ENCODE data around the gene ASB15.
"Not testable (repeated sequence)": the region's sequence is repeated elsewhere in the genome, so short reads cannot be mapped to it uniquely, and the experiment has no call there.

Gene ASB15

GRCh38 chr7:123624527-123625183 is 23.0 kb downstream of the ASB15 start:
- Histone ChIP-seq H3K9me3 (ENCODE audit: insufficient read depth, low read depth, low read length) (no peaks in the 10 kb centered on the region), H3K4me3 (ENCODE audit: low read length) (no peak overlapping the region), H3K27ac (ENCODE audit: low read length) (no peak overlapping the region), H3K9ac (ENCODE audit: low read depth, low read length) (no peak overlapping the region), H3K4me1 (ENCODE audit: insufficient read depth, low read length) (no peaks in the 10 kb centered on the region), H3K36me3 (ENCODE audit: insufficient read depth, low read depth, low read length) (no peaks in the 10 kb centered on the region), H3K27me3 (ENCODE audit: insufficient read depth, low read length) (no peaks in the 10 kb centered on the region)

- H3K9ac ChIP-seq (ENCODE audit: low read depth, low read length): no peak overlapping the region
- H3K27ac ChIP-seq (ENCODE audit: low read length): no peak overlapping the region
- H3K9me3 ChIP-seq (ENCODE audit: insufficient read depth, low read depth, low read length): no peaks in the 10 kb centered on the region
- H3K36me3 ChIP-seq (ENCODE audit: insufficient read depth, low read depth, low read length): no peaks in the 10 kb centered on the region
- no peaks in the 10 kb centered on the region for H3K27me3 ChIP-seq (ENCODE audit: insufficient read depth, low read length)
- H3K4me3 ChIP-seq (ENCODE audit: low read length): no peak overlapping the region
- H3K4me1 ChIP-seq (ENCODE audit: insufficient read depth, low read length): no peaks in the 10 kb centered on the region
Measured at GRCh38 chr7:123625254-123625653, 23.6 kb downstream of the ASB15 start.

DNA sequence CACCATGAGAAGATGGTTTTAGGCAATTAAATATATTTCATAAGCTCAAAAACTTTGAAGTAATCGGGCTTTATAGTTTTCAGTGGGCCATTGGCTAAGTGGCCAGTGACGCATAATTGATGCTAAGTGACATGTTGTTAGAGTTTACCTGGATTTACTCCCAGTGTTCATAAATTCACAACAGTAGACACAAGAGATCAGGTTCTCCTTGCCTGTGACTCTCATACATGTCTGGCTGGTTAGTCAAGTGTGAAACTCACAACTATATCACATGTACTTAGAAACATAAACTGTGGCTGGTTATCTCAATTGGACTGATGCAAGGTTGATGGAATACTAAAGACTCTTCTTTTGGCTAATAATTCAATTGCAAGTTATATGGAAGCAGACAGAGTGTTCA is 26.2 kb downstream of the ASB15 start:
- Histone ChIP-seq H3K27ac (ENCODE audit: low read length) (no peak overlapping the region), H3K36me3 (ENCODE audit: insufficient read depth, low read depth, low read length) (no peaks in the 10 kb centered on the region), H3K27me3 (ENCODE audit: insufficient read depth, low read length) (no peaks in the 10 kb centered on the region), H3K4me3 (ENCODE audit: low read length) (no peak overlapping the region), H3K9ac (ENCODE audit: low read depth, low read length) (no peak overlapping the region), H3K4me1 (ENCODE audit: insufficient read depth, low read length) (no peaks in the 10 kb centered on the region), H3K9me3 (ENCODE audit: insufficient read depth, low read depth, low read length) (no peaks in the 10 kb centered on the region)

GRCh38 chr7:123628829-123629228 is 27.2 kb downstream of the ASB15 start:
- no peak overlapping the region for H3K9ac ChIP-seq (ENCODE audit: low read depth, low read length)
- no peaks in the 10 kb centered on the region for H3K36me3 ChIP-seq (ENCODE audit: insufficient read depth, low read depth, low read length)
- no peak overlapping the region for H3K27ac ChIP-seq (ENCODE audit: low read length)
- H3K4me1 ChIP-seq (ENCODE audit: insufficient read depth, low read length): no peaks in the 10 kb centered on the region
- H3K9me3 ChIP-seq (ENCODE audit: insufficient read depth, low read depth, low read length): no peaks in the 10 kb centered on the region
- H3K4me3 ChIP-seq (ENCODE audit: low read length): no peak overlapping the region
- no peaks in the 10 kb centered on the region for H3K27me3 ChIP-seq (ENCODE audit: insufficient read depth, low read length)

DNA sequence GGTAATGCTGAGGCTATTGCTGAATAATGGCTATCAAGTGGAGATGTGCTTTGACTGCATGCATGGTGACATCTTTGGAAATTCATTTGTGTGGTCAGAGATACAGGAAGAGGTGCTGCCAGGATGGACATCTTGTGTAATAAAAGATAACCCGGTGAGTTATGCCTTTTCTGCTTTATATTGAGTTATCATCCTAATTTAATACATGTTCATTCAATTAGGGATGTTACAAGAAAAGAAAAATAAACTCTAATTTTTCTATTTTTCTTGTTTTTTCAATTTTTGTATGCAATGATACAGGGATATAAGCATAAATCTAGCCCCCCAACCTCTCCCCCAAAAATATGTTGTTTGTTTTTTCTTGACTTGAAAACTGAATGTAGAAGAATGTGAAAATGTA is 27.7 kb downstream of the ASB15 start:
- Histone ChIP-seq H3K27ac (ENCODE audit: low read length) (no peak overlapping the region), H3K27me3 (ENCODE audit: insufficient read depth, low read length) (no peaks in the 10 kb centered on the region), H3K9me3 (ENCODE audit: insufficient read depth, low read depth, low read length) (no peaks in the 10 kb centered on the region), H3K36me3 (ENCODE audit: insufficient read depth, low read depth, low read length) (no peaks in the 10 kb centered on the region), H3K9ac (ENCODE audit: low read depth, low read length) (no peak overlapping the region), H3K4me3 (ENCODE audit: low read length) (no peak overlapping the region), H3K4me1 (ENCODE audit: insufficient read depth, low read length) (no peaks in the 10 kb centered on the region)

- Histone ChIP-seq H3K36me3 (ENCODE audit: insufficient read depth, low read depth, low read length) (no peaks in the 10 kb centered on the region), H3K4me3 (ENCODE audit: low read length) (no peak overlapping the region), H3K4me1 (ENCODE audit: insufficient read depth, low read length) (no peaks in the 10 kb centered on the region), H3K27ac (ENCODE audit: low read length) (no peak overlapping the region), H3K9me3 (ENCODE audit: insufficient read depth, low read depth, low read length) (no peaks in the 10 kb centered on the region), H3K27me3 (ENCODE audit: insufficient read depth, low read length) (no peaks in the 10 kb centered on the region), H3K9ac (ENCODE audit: low read depth, low read length) (no peak overlapping the region)
Measured at GRCh38 chr7:123632808-123633207, 31.2 kb downstream of the ASB15 start.

GRCh38 chr7:123633553-123633952 is 31.9 kb downstream of the ASB15 start:
- Histone ChIP-seq H3K36me3 (ENCODE audit: insufficient read depth, low read depth, low read length) (no peaks in the 10 kb centered on the region), H3K4me3 (ENCODE audit: low read length) (no peak overlapping the region), H3K27me3 (ENCODE audit: insufficient read depth, low read length) (no peaks in the 10 kb centered on the region), H3K9ac (ENCODE audit: low read depth, low read length) (no peak overlapping the region), H3K27ac (ENCODE audit: low read length) (no peak overlapping the region), H3K4me1 (ENCODE audit: insufficient read depth, low read length) (no peaks in the 10 kb centered on the region), H3K9me3 (ENCODE audit: insufficient read depth, low read depth, low read length) (no peaks in the 10 kb centered on the region)

- H3K4me1 ChIP-seq (ENCODE audit: insufficient read depth, low read length); H3K27ac ChIP-seq (ENCODE audit: low read length); H3K9me3 ChIP-seq (ENCODE audit: insufficient read depth, low read depth, low read length): not testable (repeated sequence)
Measured at GRCh38 chr7:123634011-123634573, 32.5 kb downstream of the ASB15 start.

GRCh38 chr7:123635551-123636359 is 34.1 kb downstream of the ASB15 start:
- Histone ChIP-seq H3K9me3 (ENCODE audit: insufficient read depth, low read depth, low read length) (no peaks in the 10 kb centered on the region), H3K27ac (ENCODE audit: low read length) (no peak overlapping the region), H3K4me1 (ENCODE audit: insufficient read depth, low read length) (no peaks in the 10 kb centered on the region), H3K27me3 (ENCODE audit: insufficient read depth, low read length) (no peaks in the 10 kb centered on the region), H3K9ac (ENCODE audit: low read depth, low read length) (no peak overlapping the region), H3K4me3 (ENCODE audit: low read length) (no peak overlapping the region), H3K36me3 (ENCODE audit: insufficient read depth, low read depth, low read length) (no peaks in the 10 kb centered on the region)

More at GRCh38 chr7:123634011-123634573, 32.5 kb downstream of the ASB15 start:
- H3K36me3 ChIP-seq (ENCODE audit: insufficient read depth, low read depth, low read length); H3K4me3 ChIP-seq (ENCODE audit: low read length); H3K9ac ChIP-seq (ENCODE audit: low read depth, low read length); H3K27me3 ChIP-seq (ENCODE audit: insufficient read depth, low read length): not testable (repeated sequence)

DNA sequence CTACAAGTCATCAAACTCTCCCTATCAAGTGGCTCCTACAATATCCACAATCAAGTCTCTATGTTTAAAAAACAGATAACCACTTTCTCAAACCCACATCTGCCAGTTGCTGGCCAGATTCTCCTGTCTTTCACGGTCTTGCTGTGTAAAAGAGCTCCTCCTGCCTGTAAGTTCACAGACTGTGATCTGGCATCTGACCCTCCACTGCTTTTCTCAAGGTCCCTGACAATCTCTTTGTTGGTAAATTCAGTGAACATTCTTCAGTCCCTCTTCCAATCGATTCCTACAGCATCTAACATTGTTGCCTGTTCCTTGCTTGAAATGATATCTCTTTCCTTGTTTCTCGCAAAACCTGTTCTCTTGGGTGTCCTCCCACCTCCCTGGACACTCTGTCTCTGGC is 35.6 kb downstream of the ASB15 start:
- Histone ChIP-seq H3K4me1 (ENCODE audit: insufficient read depth, low read length) (no peaks in the 10 kb centered on the region), H3K36me3 (ENCODE audit: insufficient read depth, low read depth, low read length) (no peaks in the 10 kb centered on the region), H3K4me3 (ENCODE audit: low read length) (no peak overlapping the region), H3K27ac (ENCODE audit: low read length) (no peak overlapping the region), H3K27me3 (ENCODE audit: insufficient read depth, low read length) (no peaks in the 10 kb centered on the region), H3K9me3 (ENCODE audit: insufficient read depth, low read depth, low read length) (no peaks in the 10 kb centered on the region), H3K9ac (ENCODE audit: low read depth, low read length) (no peak overlapping the region)

GRCh38 chr7:123637878-123638277 is 36.3 kb downstream of the ASB15 start:
- H3K9ac ChIP-seq (ENCODE audit: low read depth, low read length): no peak overlapping the region
- no peaks in the 10 kb centered on the region for H3K27me3 ChIP-seq (ENCODE audit: insufficient read depth, low read length)
- H3K36me3 ChIP-seq (ENCODE audit: insufficient read depth, low read depth, low read length): no peaks in the 10 kb centered on the region
- H3K4me1 ChIP-seq (ENCODE audit: insufficient read depth, low read length): no peaks in the 10 kb centered on the region
- no peak overlapping the region for H3K27ac ChIP-seq (ENCODE audit: low read length)
- H3K4me3 ChIP-seq (ENCODE audit: low read length): no peak overlapping the region
- no peaks in the 10 kb centered on the region for H3K9me3 ChIP-seq (ENCODE audit: insufficient read depth, low read depth, low read length)

DNA sequence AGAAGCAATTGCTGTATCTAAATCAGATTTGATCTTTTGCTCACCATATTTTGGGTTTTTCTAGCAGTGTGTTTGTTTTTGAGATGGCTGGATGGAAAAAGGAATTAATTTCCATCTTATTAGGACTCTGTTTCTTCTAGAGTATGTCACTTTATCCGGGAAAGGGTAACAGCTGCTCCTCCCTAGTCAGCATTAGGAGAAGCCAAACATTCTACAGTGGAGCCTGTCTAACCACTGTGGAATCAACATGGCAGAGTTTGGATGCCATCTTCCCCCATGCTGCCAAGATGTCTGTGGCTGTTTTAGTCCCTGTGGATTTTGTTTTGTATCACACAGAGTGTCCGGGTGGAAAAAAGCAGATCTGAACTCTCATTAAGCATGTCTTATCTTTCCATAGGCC is 38.0 kb downstream of the ASB15 start:
- Histone ChIP-seq H3K4me1 (ENCODE audit: insufficient read depth, low read length) (peaks cover 13% of the 10 kb centered on the region), H3K4me3 (ENCODE audit: low read length) (no peak overlapping the region), H3K9me3 (ENCODE audit: insufficient read depth, low read depth, low read length) (no peaks in the 10 kb centered on the region), H3K36me3 (ENCODE audit: insufficient read depth, low read depth, low read length) (no peaks in the 10 kb centered on the region), H3K9ac (ENCODE audit: low read depth, low read length) (no peak overlapping the region), H3K27ac (ENCODE audit: low read length) (no peak overlapping the region), H3K27me3 (ENCODE audit: insufficient read depth, low read length) (no peaks in the 10 kb centered on the region)
